Medulla oblongata (tissue), 1 donor: ENCODE measurements around the gene PER2.
A peak's percentile ranks its signal among the peaks of the same experiment; 100 is the strongest.

Source experiments
- DNase-seq: peaks from one replicate; pipeline ENCODE4 v3.0.0-alpha.2; 2015; ENCODE audit errors: extremely low spot score

PER2 gene

DNA sequence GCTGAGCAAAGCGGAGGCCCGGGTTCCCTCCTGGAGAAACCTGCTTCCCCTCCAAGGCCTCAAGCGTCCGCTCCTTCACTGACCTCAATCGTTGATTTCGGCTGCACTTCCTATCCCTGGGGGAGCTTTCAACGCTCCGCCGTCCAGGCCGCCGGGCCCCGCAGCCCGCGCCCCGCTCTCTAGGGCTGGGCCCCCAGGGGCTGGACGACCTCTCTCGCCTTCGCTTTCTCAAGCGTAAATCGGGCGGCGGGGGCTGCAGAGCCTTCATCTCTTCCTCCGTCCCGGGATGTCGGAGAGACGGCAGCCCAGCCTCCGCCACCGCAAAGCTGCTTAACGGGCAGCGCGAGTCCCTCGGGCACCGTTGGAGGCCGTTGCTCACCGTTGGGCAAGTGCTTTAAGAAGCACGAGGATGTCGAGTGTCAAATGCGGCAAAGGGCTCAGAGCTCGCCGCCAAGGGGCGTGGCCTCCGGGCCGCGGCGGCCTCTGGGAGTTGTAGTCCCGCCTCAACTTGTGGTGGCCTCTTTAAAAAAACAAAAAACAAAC, 57.1 kb downstream of the PER2 start:
- peak; percentile 81 for DNase-seq

DNA sequence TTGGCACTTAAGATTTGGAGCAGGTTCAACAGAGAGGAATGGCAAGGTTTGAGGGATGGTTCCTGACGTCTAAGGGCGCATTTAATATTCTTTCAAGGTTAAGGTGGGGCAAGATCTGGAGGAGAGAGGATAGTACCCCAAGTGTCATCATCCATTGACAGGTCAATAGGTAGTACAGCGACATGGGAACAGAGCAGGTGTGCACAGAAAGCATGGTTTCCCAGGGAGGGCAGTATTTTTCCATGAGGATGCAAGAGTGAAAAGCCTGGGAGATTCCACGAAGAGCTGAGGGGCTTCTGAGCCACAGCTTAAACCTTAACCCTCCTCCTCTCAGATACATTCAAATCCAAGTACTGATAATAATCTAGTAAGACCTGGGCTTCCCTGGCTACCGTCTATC, 57.7 kb downstream of the PER2 start:
- DNase-seq = no peak

DNA sequence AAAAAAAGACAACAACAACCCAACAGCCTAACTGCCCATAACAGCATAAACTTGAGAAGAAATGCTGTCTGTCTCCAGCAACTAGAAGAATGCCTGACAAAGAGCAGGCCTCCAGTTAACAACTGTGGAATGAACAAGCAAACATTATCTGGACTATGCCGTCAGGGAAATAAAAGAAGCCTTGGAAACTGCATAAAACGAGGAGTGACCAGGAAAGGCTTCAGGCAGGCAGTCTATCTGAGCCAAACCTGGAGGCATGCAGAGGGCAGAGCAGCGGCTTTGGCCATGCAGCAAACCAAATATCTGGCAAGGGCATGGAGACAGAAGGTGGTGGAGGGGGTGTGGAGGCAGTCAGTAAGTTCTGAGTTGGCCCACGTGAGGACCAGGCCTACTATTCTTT, 59.7 kb downstream of the PER2 start:
- no peak for DNase-seq

DNA sequence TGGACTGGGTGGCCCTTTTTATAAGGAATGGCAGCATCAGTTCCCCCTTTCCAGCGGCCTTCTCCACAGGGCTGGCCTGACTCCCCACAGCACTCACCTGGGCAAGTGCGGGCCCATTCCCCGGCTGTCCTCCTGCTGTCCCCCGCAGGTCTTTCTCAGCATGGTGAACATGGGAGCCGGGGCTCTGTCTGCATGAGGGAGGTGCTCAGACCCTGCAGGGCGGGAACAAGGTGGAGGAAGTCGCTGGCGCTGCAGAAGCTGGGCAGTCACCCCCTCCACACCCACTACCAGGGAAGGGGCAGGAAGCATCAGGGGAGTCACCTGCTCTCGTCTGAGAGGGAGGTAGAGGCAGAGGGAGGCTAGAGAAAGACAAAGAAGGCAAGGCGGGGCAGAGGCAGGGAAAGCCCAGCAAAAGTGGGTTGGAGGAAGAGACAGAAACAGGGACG, 60.8 kb downstream of the PER2 start:
- DNase-seq = no peak

DNA sequence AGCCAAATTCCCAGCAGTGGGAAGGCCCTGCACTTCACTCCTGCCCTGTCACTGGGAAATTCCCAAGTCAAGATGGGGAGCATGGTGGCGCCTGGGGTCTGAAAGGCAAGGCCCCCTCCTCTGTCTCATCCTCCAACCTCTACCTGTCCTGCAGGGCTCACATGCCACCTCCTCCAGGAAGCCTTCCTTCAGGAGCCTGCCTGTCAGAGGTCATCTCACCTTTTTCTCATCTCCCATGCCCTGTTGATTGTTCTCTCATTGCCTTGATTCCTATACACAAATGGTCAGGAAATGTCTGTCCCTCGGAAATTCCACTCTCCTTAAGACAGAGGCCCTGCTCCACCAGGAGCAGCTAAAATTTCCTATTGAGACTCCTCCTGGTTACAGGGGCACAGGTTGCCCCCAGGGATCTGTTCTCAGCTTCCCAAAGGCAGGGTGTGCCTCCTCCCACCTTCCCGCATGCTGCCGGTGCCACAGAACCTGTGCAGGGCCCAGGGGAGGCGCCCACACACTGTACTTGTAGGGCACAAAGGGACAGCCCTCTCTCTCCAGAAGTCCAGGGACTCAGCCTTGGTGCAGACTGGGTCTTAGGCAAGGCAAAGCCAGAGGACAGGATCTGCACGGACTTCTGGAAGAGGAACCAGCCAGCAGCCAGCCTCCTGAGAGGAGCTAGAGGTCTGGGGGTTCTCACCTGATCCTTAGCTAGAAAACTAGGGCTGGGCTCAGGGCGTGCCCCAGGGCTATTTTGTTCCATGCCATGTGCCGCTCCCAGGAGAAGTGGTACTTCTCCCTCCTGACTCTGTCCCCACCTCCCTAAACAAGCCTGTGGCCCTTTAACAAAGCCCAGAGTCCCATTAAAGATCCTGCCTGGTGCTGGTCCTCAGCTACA, 61.5 kb downstream of the PER2 start:
- no peak for DNase-seq

DNA sequence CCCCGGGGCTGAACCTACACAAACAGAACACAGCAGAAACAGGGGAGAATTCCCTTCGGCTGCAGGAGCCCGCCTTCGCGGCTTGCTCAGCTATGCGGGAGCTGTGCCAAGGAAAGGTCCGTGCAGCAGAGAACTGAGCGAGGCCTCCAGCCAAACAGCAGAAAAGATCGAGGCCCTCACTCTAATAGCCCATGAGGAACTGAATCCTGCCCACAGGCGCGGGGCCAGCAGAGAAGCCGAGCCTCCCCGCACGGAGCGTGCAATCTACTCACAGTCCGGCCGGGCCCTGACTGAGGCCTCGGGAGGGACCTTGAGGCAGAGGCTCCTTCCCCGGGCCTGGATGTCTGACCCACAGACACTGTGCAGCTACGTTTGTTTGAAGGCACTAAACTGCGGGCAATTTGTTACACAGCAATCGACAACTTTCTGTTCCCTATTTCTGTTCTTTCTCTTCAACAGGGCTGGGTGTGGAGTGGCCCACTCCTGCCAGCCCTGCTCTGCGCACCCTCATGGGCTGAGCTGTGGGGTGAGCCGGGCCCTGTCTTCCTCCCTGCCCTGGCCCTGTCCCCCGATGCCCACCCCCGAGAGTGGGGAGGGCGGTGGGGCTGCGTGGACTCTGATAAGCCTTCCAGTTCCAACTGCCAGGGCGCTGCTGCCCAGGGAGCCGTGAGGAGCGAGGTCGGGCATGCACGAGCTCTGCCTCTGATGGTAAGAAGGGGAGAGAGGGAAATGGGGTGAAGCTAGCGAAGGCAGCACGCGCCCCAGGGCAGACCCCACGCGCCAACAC, 62.3 kb downstream of the PER2 start:
- no peak for DNase-seq

DNA sequence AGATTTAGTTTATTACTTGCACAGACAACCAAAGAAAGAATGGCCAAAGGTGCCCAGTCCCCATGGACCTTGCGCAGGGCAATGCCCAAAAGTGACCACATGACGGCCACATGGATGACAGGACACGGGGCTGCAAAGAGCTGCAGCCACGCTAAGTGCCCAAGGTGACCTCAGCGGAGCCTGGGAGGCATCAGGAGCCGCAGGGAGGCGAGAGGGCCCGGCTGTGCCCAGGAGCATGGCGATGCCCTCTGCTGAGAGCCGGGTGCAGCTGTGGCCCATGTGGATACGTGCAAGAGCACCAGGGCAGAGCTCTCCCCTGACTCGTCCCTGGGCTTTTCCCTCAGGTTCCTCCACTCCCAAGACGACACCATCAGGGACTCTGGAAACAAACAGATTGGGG, 63.3 kb downstream of the PER2 start:
- DNase-seq = no peak

DNA sequence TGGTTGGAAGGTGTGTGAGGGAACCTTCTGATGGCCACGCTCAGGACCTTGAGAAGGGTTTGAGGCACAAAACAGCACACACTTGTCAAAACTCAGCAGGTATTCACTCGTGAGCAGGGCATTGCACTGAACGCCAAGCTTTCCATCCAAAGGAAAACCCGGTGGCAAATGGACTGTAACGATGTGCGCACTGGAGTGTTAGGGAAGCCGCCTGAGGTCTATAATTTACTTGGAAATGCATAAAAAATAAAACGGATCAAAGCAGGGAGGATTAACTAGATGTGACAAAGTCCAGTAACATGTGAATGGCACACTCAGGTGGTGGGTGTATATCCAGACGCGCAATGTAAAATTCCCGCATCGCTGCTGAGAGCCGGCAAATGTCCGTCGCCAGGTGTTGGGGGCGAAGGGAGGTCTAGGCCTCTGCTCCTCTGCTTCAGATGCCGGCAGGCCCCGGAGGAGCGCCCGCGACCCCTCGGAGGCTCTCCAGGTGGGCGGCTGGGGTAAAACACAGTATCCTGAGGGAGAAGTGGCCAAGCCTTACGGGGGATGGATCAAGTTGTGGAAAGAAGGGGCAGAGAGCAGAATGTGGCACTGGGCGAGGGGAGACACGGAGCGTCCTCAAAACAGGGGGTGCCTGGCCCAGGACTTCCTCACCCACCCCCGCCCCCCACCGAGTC, 63.9 kb downstream of the PER2 start:
- no peak for DNase-seq

DNA sequence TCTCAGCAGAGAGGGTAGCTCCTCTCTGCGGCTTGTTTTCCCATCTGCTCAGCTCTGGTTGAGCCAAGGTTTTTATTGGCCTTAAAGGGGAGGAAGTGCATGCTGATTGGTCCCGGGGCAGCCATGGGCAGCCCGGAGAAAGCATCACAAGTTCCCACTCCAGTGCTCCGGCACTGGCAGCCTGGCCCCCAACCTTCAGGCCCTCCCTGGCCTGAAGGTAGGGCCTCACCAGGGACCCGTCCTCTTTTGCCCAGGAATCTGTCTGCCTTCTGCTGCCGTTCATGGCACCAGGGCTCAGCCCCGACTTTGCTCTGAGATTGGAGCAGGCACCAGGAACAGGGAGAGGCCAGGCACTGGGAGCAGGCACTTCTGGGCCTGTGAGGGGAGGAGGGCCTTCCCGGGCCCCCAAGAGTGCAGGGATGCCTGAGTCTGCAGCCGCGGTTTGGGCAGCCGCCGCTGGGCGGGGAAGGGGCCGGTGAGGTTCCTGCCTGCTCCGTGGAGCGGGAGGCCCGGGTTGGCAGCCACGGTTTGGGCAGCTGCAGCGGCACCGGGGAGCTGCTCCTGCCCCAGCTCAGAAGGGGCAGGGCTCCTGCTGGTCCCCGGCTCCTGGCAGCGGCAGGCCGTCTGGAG, 67.4 kb downstream of the PER2 start:
- peak; percentile 91 for DNase-seq

DNA sequence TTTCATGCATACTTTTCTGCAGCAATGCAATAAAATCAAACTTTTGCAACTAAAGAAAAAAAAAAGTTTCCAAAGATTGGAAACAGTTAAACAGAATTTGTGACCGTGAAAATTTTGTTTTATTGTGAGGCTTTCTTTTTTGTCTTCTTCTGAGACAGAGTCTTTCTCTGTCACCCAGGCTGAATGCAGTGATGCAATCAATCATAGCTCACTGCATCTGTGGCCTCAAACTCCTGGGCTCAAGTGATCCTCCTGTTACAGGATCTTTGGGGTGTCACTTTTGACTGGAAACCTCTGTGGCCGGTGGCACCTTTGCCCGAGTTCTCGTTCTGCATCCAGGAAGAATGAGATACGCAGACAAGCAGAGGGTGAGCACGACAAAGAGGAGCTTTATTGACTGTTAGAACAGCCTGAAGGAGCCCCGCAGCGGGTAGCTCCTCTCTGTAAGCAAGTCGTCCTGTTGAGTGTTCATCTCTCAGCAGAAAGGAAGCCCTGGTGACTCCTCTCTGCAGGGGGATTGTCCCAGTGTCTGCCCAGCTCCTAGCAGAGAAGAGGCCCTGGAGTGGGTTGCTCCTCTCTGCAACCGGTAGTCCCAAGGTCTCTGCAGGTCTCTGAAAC, 68.0 kb downstream of the PER2 start:
- no peak for DNase-seq

DNA sequence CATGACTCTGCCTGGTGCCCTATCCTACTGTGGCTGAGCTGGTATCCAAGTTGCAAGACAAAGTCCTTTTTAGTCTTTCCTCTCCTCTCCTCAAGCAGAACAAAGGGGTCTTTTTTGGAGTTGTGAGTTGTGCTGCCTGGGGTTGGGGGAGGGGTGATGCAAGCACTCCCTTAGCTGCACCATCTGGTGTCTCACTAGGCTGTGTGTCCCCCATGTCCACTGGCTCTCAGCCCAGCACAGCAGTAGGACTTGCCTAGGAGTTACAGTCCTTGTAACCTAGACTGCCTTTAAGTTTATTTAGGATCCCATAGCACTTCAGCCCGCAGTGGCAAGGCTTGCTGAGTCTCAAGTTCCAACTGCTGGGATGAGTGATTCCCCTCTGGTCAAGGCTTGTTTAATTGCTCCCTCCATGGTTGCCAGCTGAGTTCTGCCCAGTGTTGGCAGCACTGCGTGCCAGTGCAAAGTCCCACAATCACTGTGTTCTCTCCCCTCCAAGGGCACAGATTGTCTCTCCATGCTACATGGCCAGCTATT, 71.7 kb downstream of the PER2 start:
- DNase-seq = peak; percentile 95

DNA sequence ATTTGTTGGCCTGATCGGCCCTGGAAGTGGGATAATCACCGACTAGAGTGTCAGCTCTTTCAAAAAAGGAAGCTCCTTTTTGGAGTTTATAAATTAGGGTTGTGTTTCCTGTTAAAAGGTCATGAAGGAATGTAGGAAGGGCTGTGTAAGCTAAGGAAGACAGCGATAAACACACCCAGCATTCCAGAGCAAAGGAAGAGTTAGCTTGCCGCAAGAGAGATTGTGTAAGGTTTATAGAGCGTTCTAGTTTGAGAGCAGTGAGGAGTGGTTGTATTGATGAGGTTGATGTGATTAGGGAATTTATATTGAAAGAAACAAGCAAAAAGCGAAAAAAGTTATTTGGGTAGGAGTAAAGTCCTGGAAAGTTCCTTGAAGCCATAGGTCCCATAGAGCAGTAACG, 81.4 kb downstream of the PER2 start:
- DNase-seq = no peak

DNA sequence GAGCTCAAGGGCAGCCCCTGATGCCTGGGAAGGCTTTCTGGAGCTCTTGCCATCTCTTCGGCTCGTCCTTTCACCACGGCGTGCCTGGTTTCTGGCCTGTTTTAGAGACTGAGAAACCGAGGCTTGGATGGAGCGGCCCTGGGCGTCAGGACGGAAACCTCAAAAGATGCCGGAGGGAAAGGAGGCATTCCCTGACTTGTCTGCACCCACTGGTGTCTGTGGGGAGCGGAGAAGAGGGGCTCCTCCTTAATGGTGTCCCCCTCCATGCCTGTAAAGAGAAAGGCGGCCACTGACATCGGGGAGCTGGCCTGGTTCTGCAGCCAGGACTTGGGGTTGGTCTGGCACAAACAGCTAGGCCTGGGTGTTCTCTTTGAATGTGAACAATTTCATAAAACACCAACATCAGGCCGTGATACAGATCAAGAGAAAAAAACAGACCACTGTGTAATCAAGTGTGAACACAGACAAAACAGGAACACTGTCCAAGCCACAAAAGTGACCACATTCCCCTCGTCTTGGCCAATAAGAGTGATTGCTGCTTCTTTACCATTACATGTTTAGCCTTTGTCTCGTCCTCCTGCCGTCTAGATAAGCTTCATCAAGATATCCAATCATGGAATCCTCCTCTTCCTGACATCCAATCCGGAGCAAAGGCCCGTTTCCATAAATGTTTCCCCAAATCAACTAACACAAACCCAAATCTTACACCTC, 84.3 kb downstream of the PER2 start:
- no peak for DNase-seq

DNA sequence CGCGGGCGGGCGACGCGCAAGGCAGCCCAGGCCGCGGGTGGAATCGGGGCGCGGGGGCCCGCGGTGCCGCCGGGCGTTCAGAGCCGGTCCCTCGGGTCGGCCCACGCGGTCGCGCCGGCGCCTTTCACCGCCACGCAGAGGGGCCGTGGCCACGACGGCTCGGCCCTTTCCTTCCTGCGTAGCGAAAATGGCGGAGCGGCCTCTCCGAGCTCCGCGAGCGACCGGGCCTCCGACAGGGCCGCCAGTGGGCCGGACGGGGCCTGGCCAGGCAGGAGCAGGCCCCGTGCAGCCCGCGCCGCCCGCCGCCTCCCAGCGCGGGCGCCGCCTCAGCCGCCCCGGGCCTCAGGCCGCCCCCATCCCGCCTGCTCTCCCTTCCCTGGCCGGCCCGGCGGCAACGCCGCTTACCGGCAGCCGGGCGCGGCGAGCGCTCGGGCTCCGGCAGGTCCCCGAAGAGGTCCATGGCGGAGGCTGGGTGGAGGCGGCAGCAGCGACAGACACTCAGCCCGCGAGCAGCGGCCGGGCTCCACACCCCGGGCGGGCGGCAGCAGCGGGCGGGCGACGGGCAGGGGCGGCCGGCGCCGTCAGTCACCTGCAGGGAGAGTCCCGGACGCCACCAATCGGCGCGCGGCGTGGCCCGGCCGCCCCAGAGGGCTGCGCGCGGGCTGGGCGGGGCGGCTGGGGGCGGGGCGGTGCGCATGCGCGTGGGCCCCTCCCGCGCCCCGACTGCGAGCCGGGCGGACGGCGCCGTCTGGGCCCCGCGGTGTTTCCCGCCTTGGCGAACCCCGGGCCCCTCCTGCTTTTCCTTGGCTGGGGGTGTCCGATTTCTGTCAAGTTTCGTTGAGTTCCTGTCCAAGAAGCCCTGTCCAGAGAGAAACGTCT, 85.1 kb downstream of the PER2 start, which contains the start of gene ILKAP:
Gene ILKAP (minus strand): TSS at position 602 of the 879 bp plus-strand sequence. CDS start 142 bp downstream, at position 460.
- peak; percentile 89 for DNase-seq

DNA sequence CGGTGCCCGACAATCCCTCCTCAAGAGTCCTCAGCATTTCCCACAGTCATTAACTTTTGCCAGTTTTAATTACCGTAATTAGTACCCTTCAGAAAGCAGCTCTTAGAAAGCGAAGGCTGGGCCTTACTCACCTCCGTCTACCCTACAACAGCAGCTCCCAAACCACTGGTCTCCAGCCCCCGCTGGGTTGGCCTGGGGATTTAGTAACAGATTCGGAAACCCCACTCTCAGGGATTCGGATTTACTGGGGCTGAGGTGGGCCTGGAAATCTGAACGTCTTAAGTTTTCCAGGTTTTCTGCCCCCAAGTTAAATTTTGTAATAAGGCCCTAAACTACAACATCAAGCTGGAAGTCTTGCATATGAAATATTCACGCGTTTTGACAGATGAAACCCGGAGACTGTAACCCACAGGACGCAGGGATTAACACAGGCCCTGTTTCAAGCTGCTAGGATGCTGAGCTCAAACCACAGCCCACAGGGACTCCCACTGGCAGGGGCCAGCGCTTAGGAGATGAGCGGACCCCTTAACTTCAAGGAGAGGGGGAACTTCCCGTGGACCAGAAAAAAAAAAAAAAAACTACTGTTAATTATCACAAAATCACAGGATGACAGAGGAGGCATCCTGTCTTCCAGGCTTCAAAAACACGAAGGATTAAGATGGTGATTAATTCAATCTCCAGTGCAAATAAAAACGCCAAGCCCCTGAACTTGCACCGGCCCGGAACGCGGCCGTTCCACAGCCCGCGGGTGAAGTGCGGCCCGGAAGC, 85.9 kb downstream of the PER2 start:
- no peak for DNase-seq
